ENCODE data around the gene ZNF300.

GRCh38 chr5:150905312-150905683 is 518 bp upstream of the ZNF300 start:
- TF ChIP-seq CTCF (IDR thresholded peaks at IDR 0.05) (no peak), POLR2AphosphoS5 (IDR thresholded peaks at IDR 0.05; ENCODE audit: insufficient read depth in 1 of 2, low read depth in 1 of 2) (no peak), POLR2A (IDR thresholded peaks at IDR 0.05) (no peak)
